ENCODE data around the gene LPA.
"Not testable (repeated sequence)": the region's sequence is repeated elsewhere in the genome, so short reads cannot be mapped to it uniquely, and the experiment has no call there.

LPA gene

GRCh38 chr6:160581406-160581805, 82.7 kb downstream of the LPA start:
- no peak for TF ChIP-seq EZH2phosphoT487 (conservative IDR thresholded peaks at IDR 0.05; ENCODE audit: low read length)
- TF ChIP-seq, protein P1, sequence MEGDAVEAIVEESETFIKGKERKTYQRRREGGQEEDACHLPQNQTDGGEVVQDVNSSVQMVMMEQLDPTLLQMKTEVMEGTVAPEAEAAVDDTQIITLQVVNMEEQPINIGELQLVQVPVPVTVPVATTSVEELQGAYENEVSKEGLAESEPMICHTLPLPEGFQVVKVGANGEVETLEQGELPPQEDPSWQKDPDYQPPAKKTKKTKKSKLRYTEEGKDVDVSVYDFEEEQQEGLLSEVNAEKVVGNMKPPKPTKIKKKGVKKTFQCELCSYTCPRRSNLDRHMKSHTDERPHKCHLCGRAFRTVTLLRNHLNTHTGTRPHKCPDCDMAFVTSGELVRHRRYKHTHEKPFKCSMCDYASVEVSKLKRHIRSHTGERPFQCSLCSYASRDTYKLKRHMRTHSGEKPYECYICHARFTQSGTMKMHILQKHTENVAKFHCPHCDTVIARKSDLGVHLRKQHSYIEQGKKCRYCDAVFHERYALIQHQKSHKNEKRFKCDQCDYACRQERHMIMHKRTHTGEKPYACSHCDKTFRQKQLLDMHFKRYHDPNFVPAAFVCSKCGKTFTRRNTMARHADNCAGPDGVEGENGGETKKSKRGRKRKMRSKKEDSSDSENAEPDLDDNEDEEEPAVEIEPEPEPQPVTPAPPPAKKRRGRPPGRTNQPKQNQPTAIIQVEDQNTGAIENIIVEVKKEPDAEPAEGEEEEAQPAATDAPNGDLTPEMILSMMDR (IDR thresholded peaks at IDR 0.05; ENCODE audit: insufficient read depth, low read length, poor library complexity, severe bottlenecking): no peak
- H3K9me3 ChIP-seq (ENCODE audit: insufficient read depth, low read length): no peaks in the 10 kb centered on the region

GRCh38 chr6:160578515-160578914, 85.6 kb downstream of the LPA start:
- not testable (repeated sequence) for H4K20me1 ChIP-seq (ENCODE audit: low read depth, low read length); H3K4me2 ChIP-seq (ENCODE audit: low read depth, low read length, poor library complexity, severe bottlenecking); H3K9me2 ChIP-seq (replicated peaks; ENCODE audit: insufficient read depth, low read length); H3F3A ChIP-seq (ENCODE audit: insufficient read depth); H2AFZ ChIP-seq (ENCODE audit: low read depth, low read length, severe bottlenecking); H3K36me3 ChIP-seq (ENCODE audit: low read length); H3K9ac ChIP-seq (ENCODE audit: low read length); H3K79me2 ChIP-seq (ENCODE audit: insufficient read depth, low read length); H3K9me3 ChIP-seq (ENCODE audit: insufficient read depth, low read length); H3K27ac ChIP-seq (ENCODE audit: low read depth, low read length); H3K4me3 ChIP-seq (ENCODE audit: insufficient read depth, low read length, poor library complexity, severe bottlenecking); H3K27me3 ChIP-seq (ENCODE audit: low read length)

More at GRCh38 chr6:160581406-160581805, 82.7 kb downstream of the LPA start:
- H2AFZ ChIP-seq (ENCODE audit: low read depth, low read length, severe bottlenecking): no peak overlapping the region
- H3F3A ChIP-seq (ENCODE audit: insufficient read depth): no peaks in the 10 kb centered on the region
- H4K20me1 ChIP-seq (ENCODE audit: low read depth, low read length): no peaks in the 10 kb centered on the region
- H3K9me2 ChIP-seq (replicated peaks; ENCODE audit: insufficient read depth, low read length): no peaks in the 10 kb centered on the region
- no peaks in the 10 kb centered on the region for H3K36me3 ChIP-seq (ENCODE audit: low read length)
- no peak overlapping the region for H3K4me2 ChIP-seq (ENCODE audit: low read depth, low read length, poor library complexity, severe bottlenecking)
- no peak overlapping the region for H3K9ac ChIP-seq (ENCODE audit: low read length)
- no peak overlapping the region for H3K27ac ChIP-seq (ENCODE audit: low read depth, low read length)
- no peaks in the 10 kb centered on the region for H3K27me3 ChIP-seq (ENCODE audit: low read length)
- H3K79me2 ChIP-seq (ENCODE audit: insufficient read depth, low read length): no peaks in the 10 kb centered on the region
- H3K4me3 ChIP-seq (ENCODE audit: insufficient read depth, low read length, poor library complexity, severe bottlenecking): no peak overlapping the region

GRCh38 chr6:160573943-160574342, 90.1 kb downstream of the LPA start:
- Histone ChIP-seq H4K20me1 (ENCODE audit: low read depth, low read length) (no peaks in the 10 kb centered on the region), H2AFZ (ENCODE audit: low read depth, low read length, severe bottlenecking) (no peak overlapping the region), H3K4me2 (ENCODE audit: low read depth, low read length, poor library complexity, severe bottlenecking) (no peak overlapping the region), H3K79me2 (ENCODE audit: insufficient read depth, low read length) (no peaks in the 10 kb centered on the region), H3K27ac (ENCODE audit: low read depth, low read length) (no peak overlapping the region), H3K9me3 (ENCODE audit: insufficient read depth, low read length) (no peaks in the 10 kb centered on the region), H3K9ac (ENCODE audit: low read length) (no peak overlapping the region), H3K27me3 (ENCODE audit: low read length) (no peaks in the 10 kb centered on the region), H3K36me3 (ENCODE audit: low read length) (no peaks in the 10 kb centered on the region), H3K9me2 (replicated peaks; ENCODE audit: insufficient read depth, low read length) (no peaks in the 10 kb centered on the region), H3F3A (ENCODE audit: insufficient read depth) (no peaks in the 10 kb centered on the region), H3K4me3 (ENCODE audit: insufficient read depth, low read length, poor library complexity, severe bottlenecking) (no peak overlapping the region)
- TF ChIP-seq, protein P1 (IDR thresholded peaks at IDR 0.05; ENCODE audit: insufficient read depth, low read length, poor library complexity, severe bottlenecking): no peak
- no peak for TF ChIP-seq EZH2phosphoT487 (conservative IDR thresholded peaks at IDR 0.05; ENCODE audit: low read length)

GRCh38 chr6:160571201-160571600, 92.9 kb downstream of the LPA start:
- H3K9ac ChIP-seq (ENCODE audit: low read length); H3K9me2 ChIP-seq (replicated peaks; ENCODE audit: insufficient read depth, low read length); H3K36me3 ChIP-seq (ENCODE audit: low read length); H4K20me1 ChIP-seq (ENCODE audit: low read depth, low read length); H3K4me3 ChIP-seq (ENCODE audit: insufficient read depth, low read length, poor library complexity, severe bottlenecking); H3F3A ChIP-seq (ENCODE audit: insufficient read depth); H3K27ac ChIP-seq (ENCODE audit: low read depth, low read length); H2AFZ ChIP-seq (ENCODE audit: low read depth, low read length, severe bottlenecking); H3K4me2 ChIP-seq (ENCODE audit: low read depth, low read length, poor library complexity, severe bottlenecking); H3K27me3 ChIP-seq (ENCODE audit: low read length); H3K9me3 ChIP-seq (ENCODE audit: insufficient read depth, low read length); H3K79me2 ChIP-seq (ENCODE audit: insufficient read depth, low read length): not testable (repeated sequence)

Measured in SU-DHL-6 (cell line).